CD4-positive, alpha-beta T cell treated with Interferon alpha-2 for 1 hour (primary cell): ENCODE data around the gene KIFC3.
"Not testable (repeated sequence)": the region's sequence is repeated elsewhere in the genome, so short reads cannot be mapped to it uniquely, and the experiment has no call there.

Experiments
- DNase-seq, 2 donors: peaks; one replicate each; pipeline ENCODE4 v3.0.0-alpha.2; 2020 to 2022

KIFC3 gene

GRCh38 chr16:57823836-57824235 lies 21.5 kb upstream of the KIFC3 start:
- DNase-seq, result no peak

- DNase-seq, result no peak
These were observed 20.6 kb upstream of the KIFC3 start for GRCh38 chr16:57822856-57823255.

- no peak for DNase-seq
These were observed 19.8 kb upstream of the KIFC3 start for GRCh38 chr16:57822018-57822553.

GRCh38 chr16:57821149-57821971 lies 19.1 kb upstream of the KIFC3 start:
- no peak for DNase-seq

GRCh38 chr16:57818377-57819064 lies 16.2 kb upstream of the KIFC3 start:
- no peak for DNase-seq

GRCh38 chr16:57817680-57818079 lies 15.4 kb upstream of the KIFC3 start:
- no peak for DNase-seq

GRCh38 chr16:57815987-57816745 lies 13.9 kb upstream of the KIFC3 start:
- peak; percentile 49 to 71 for DNase-seq

GRCh38 chr16:57814896-57815295 lies 12.6 kb upstream of the KIFC3 start:
- DNase-seq, result no peak

GRCh38 chr16:57813466-57813865 lies 11.2 kb upstream of the KIFC3 start:
- no peak for DNase-seq

GRCh38 chr16:57811340-57811739 lies 9.0 kb upstream of the KIFC3 start:
- DNase-seq, result not testable (repeated sequence)

GRCh38 chr16:57810197-57811031 lies 8.1 kb upstream of the KIFC3 start:
- DNase-seq, result peak; percentile 81 to 82

- no peak for DNase-seq
These were observed 7.2 kb upstream of the KIFC3 start for GRCh38 chr16:57809276-57810196.

GRCh38 chr16:57808589-57809228 lies 6.4 kb upstream of the KIFC3 start:
- no peak for DNase-seq

- DNase-seq, result peak; percentile 48 to 58
These were observed 5.8 kb upstream of the KIFC3 start for GRCh38 chr16:57807968-57808528.

GRCh38 chr16:57807252-57807967 lies 5.1 kb upstream of the KIFC3 start:
- no peak for DNase-seq

GRCh38 chr16:57805176-57805575 lies 2.9 kb upstream of the KIFC3 start:
- DNase-seq, result no peak

- no peak for DNase-seq
These were observed 2.0 kb upstream of the KIFC3 start for GRCh38 chr16:57804111-57804837.

GRCh38 chr16:57803134-57803990 lies 1.1 kb upstream of the KIFC3 start:
- no peak for DNase-seq
